OCI-LY7 (cell line): ENCODE data around the gene MILR1. TPM values are rescaled to one million over a fixed set of nuclear protein-coding genes. Genes with fewer than 3 reads are reported as not detected.

ENCODE experiments used
- BruUV-seq: library from RNA; stranded (reverse); fragments of 400-500 nt; replicated peaks from 2 replicates; lab custom pipeline; 2021; lab: Mats Ljungman, UMichigan
- CTCF ChIA-PET: fragments of 300-600 bp; sonication (Branson Sonifier 250); formaldehyde crosslinking; loops from one replicate; lab custom pipeline; 2022; ENCODE audit warnings: antibody characterized with exemption; ENCODE audit not compliant: unreplicated experiment; lab: Charles Lee
- POLR2A ChIA-PET: fragments of 300-600 bp; sonication (Branson Sonifier 250); formaldehyde crosslinking; loops from one replicate; lab custom pipeline; 2022; ENCODE audit warnings: antibody characterized with exemption; lab: Charles Lee
- DNase-seq: peaks from one replicate; pipeline ENCODE4 v3.0.0-alpha.2; 2015; ENCODE audit warnings: low spot score
- H2AFZ ChIP-seq: fragments of 200-600 bp; sonication (generic), shearing (Covaris generic); 2 replicates; pipeline ENCODE4 v1.6.1; 2014; ENCODE audit warnings: mild to moderate bottlenecking, antibody characterized with exemption, low read length, moderate library complexity
- H3K27ac ChIP-seq: fragments of 200-600 bp; sonication (generic); 2 replicates; pipeline ENCODE4 v1.5.1; 2014; ENCODE audit warnings: mixed run types, low read depth, mild to moderate bottlenecking, moderate library complexity, low read length, inconsistent platforms; ENCODE audit not compliant: poor library complexity, severe bottlenecking
- H3K36me3 ChIP-seq: fragments of 200-600 bp; sonication (generic); 2 replicates; pipeline ENCODE4 v1.6.1; 2014; ENCODE audit warnings: mild to moderate bottlenecking, antibody characterized with exemption, low read length, moderate library complexity, mixed read lengths; ENCODE audit not compliant: insufficient read depth
- H3K4me1 ChIP-seq: fragments of 200-600 bp; sonication (generic); 2 replicates; pipeline ENCODE4 v1.5.1; 2014; ENCODE audit warnings: mild to moderate bottlenecking, low read length; ENCODE audit not compliant: insufficient read depth, poor library complexity, severe bottlenecking
- H3K4me2 ChIP-seq: fragments of 200-600 bp; sonication (generic); 2 replicates; pipeline ENCODE4 v1.6.1; 2014; ENCODE audit warnings: mild to moderate bottlenecking, low read length
- H3K4me3 ChIP-seq: fragments of 200-600 bp; sonication (generic); 2 replicates; pipeline ENCODE4 v1.5.1; 2014; ENCODE audit warnings: mild to moderate bottlenecking, low read depth, low read length; ENCODE audit not compliant: poor library complexity, severe bottlenecking
- H3K79me2 ChIP-seq: fragments of 200-600 bp; sonication (generic); 2 replicates; pipeline ENCODE4 v1.6.1; 2016; ENCODE audit warnings: low read depth, mild to moderate bottlenecking, low read length, moderate library complexity, mixed read lengths; ENCODE audit not compliant: insufficient read depth
- H3K9me2 ChIP-seq: fragments of 200-600 bp; sonication (generic); 2 replicates; pipeline ENCODE4 v1.6.1; 2016; ENCODE audit warnings: mild to moderate bottlenecking, low read length, mixed read lengths; ENCODE audit not compliant: insufficient read depth
- H3K9me3 ChIP-seq: fragments of 200-600 bp; sonication (generic); 2 replicates; pipeline ENCODE4 v1.6.1; 2014; ENCODE audit warnings: mild to moderate bottlenecking, mixed run types, low read length, mixed read lengths
- H4K20me1 ChIP-seq: fragments of 200-600 bp; sonication (generic); 2 replicates; pipeline ENCODE4 v1.6.1; 2014; ENCODE audit warnings: mild to moderate bottlenecking, antibody characterized with exemption, low read length, moderate library complexity, mixed read lengths; ENCODE audit not compliant: insufficient read depth
- EZH2phosphoT487 ChIP-seq: fragments of 200-600 bp; sonication (generic); IDR thresholded peaks from 2 replicates; pipeline ENCODE4 v1.6.1; 2018; ENCODE audit warnings: low read depth, borderline replicate concordance, mild to moderate bottlenecking, mixed run types, antibody characterized with exemption, low read length, moderate library complexity, mixed read lengths
- intact Hi-C: fragments of 100-400 bp; cut with micrococcal nuclease; formaldehyde crosslinking; loops from one replicate; pipeline ENCODE4 v1.10.0; 2022; ENCODE audit not compliant: unreplicated experiment
- total RNA-seq, 2 experiments: library from RNA; depleted of rRNA in 1 of 2; stranded (reverse); fragments of >200 nt in 1 of 2; shearing (Covaris generic) in 1 of 2; gene quantifications; 2 replicates each; pipeline ENCODE4 v1.2.3, GENCODE V29; 2014 to 2022
- TF ChIP-seq, protein P1 (sequence below): fragments of 200-600 bp; sonication (generic); conservative IDR thresholded peaks from 2 replicates; pipeline ENCODE4 v1.5.1; 2014; ENCODE audit warnings: mild to moderate bottlenecking, antibody characterized with exemption, low read length, moderate library complexity, mixed read lengths

Gene MILR1
- total RNA-seq, 2 experiments from 2014 or later = 68.7 to 101 TPM

GRCh38 chr17:64441772-64442540 is 7.0 kb upstream of the MILR1 start:
- Histone ChIP-seq H3K9me2 (no peaks in the 10 kb centered on the region), H2AFZ (no peak overlapping the region), H3K27ac (no peak overlapping the region), H3K4me2 (no peak overlapping the region), H3K4me1 (no peaks in the 10 kb centered on the region), H3K4me3 (no peak overlapping the region), H4K20me1 (no peaks in the 10 kb centered on the region), H3K79me2 (no peaks in the 10 kb centered on the region), H3K36me3 (no peaks in the 10 kb centered on the region), H3K9me3 (peaks cover 29% of the 10 kb centered on the region)
- ChIA-PET CTCF (no interaction called here), POLR2A (interaction anchor here (0.7 kb wide), 1 partner anchor 361 kb away, joined by 3 read pairs; no protein-coding TSS in a partner anchor)
- DNase-seq = no peak
- intact Hi-C loops = no loop called here
- TF ChIP-seq, protein P1, sequence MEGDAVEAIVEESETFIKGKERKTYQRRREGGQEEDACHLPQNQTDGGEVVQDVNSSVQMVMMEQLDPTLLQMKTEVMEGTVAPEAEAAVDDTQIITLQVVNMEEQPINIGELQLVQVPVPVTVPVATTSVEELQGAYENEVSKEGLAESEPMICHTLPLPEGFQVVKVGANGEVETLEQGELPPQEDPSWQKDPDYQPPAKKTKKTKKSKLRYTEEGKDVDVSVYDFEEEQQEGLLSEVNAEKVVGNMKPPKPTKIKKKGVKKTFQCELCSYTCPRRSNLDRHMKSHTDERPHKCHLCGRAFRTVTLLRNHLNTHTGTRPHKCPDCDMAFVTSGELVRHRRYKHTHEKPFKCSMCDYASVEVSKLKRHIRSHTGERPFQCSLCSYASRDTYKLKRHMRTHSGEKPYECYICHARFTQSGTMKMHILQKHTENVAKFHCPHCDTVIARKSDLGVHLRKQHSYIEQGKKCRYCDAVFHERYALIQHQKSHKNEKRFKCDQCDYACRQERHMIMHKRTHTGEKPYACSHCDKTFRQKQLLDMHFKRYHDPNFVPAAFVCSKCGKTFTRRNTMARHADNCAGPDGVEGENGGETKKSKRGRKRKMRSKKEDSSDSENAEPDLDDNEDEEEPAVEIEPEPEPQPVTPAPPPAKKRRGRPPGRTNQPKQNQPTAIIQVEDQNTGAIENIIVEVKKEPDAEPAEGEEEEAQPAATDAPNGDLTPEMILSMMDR = no peak
- no peak for TF ChIP-seq EZH2phosphoT487
- BruUV-seq = no TSS peak

GRCh38 chr17:64442541-64442971 is 6.4 kb upstream of the MILR1 start:
- Histone ChIP-seq H3K4me1 (peaks cover under 1% of the 10 kb centered on the region), H4K20me1 (no peaks in the 10 kb centered on the region), H3K27ac (no peak overlapping the region), H3K4me2 (no peak overlapping the region), H3K4me3 (no peak overlapping the region), H3K36me3 (no peaks in the 10 kb centered on the region), H3K9me2 (no peaks in the 10 kb centered on the region), H2AFZ (no peak overlapping the region), H3K79me2 (no peaks in the 10 kb centered on the region), H3K9me3 (peaks cover 23% of the 10 kb centered on the region)
- intact Hi-C loops = no loop called here
- TF ChIP-seq EZH2phosphoT487 = no peak
- TF ChIP-seq, protein P1 = no peak
- ChIA-PET POLR2A (interaction anchor here (1.1 kb wide), 1 partner anchor 14 kb away, joined by 4 read pairs; no protein-coding TSS in a partner anchor), CTCF (no interaction called here)
- DNase-seq = no peak
- no TSS peak for BruUV-seq
